Neural cell (in vitro differentiated cells): ENCODE measurements around the gene RRBP1. TPM values are rescaled to one million over a fixed set of nuclear protein-coding genes. Genes with fewer than 3 reads are reported as not detected.

Experiments used
- H2AFZ ChIP-seq: fragments of 200-600, 300-800 bp; sonication (generic), shearing (Covaris generic); 2 replicates; pipeline ENCODE4 v1.6.0; 2014; ENCODE audit warnings: low read depth, mild to moderate bottlenecking, antibody characterized with exemption, low read length, moderate library complexity
- H3F3A ChIP-seq: fragments of 200-600 bp; shearing (Covaris generic); 2 replicates; pipeline ENCODE4 v1.6.1; 2016; ENCODE audit warnings: mild to moderate bottlenecking, moderate library complexity, mixed read lengths, antibody characterized with exemption, low read length; ENCODE audit not compliant: insufficient read depth, poor library complexity, severe bottlenecking
- H3K27ac ChIP-seq: fragments of 200-600, 300-800 bp; sonication (generic), shearing (Covaris generic); 2 replicates; pipeline ENCODE4 v1.5.1; 2014; ENCODE audit warnings: mild to moderate bottlenecking, low read length, moderate library complexity
- H3K27me3 ChIP-seq: fragments of 300-800, 200-600 bp; sonication (generic), shearing (Covaris generic); 2 replicates; pipeline ENCODE4 v1.6.0; 2014; ENCODE audit warnings: mild to moderate bottlenecking, low read depth, low read length, moderate library complexity; ENCODE audit not compliant: insufficient read depth
- H3K36me3 ChIP-seq: fragments of 300-800, 200-600 bp; sonication (generic), shearing (Covaris generic); 2 replicates; pipeline ENCODE4 v1.5.1; 2014; ENCODE audit warnings: mild to moderate bottlenecking, antibody characterized with exemption, low read length, moderate library complexity; ENCODE audit not compliant: insufficient read depth
- H3K4me2 ChIP-seq: fragments of 300-800, 200-600 bp; sonication (generic), shearing (Covaris generic); 2 replicates; pipeline ENCODE4 v1.6.0; 2014; ENCODE audit warnings: mild to moderate bottlenecking, low read length
- H3K4me3 ChIP-seq: fragments of 300-800, 200-600 bp; sonication (generic), shearing (Covaris generic); 2 replicates; pipeline ENCODE4 v1.5.1; 2014; ENCODE audit warnings: mild to moderate bottlenecking, low read length, moderate library complexity
- H3K79me2 ChIP-seq: fragments of 200-600 bp; shearing (Covaris generic); replicated peaks from 2 replicates; pipeline ENCODE4 v1.6.0; 2014; ENCODE audit warnings: mild to moderate bottlenecking, low read length, moderate library complexity; ENCODE audit not compliant: insufficient read depth
- H3K9ac ChIP-seq: fragments of 300-800, 200-600 bp; sonication (generic), shearing (Covaris generic); 2 replicates; pipeline ENCODE4 v1.6.1; 2016; ENCODE audit warnings: mild to moderate bottlenecking, low read length, mixed read lengths
- H3K9me2 ChIP-seq: fragments of 200-600 bp; shearing (Covaris generic); 2 replicates; pipeline ENCODE4 v1.6.1; 2016; ENCODE audit warnings: mild to moderate bottlenecking, low read length, mixed read lengths; ENCODE audit not compliant: insufficient read depth
- H3K9me3 ChIP-seq: fragments of 200-600, 300-800 bp; sonication (generic), shearing (Covaris generic); 2 replicates; pipeline ENCODE4 v1.6.1; 2016; ENCODE audit warnings: mild to moderate bottlenecking, mixed run types, low read length, moderate library complexity, mixed read lengths
- H4K20me1 ChIP-seq: fragments of 200-600 bp; shearing (Covaris generic); 2 replicates; pipeline ENCODE4 v1.6.1; 2016; ENCODE audit warnings: mild to moderate bottlenecking, mixed run types; ENCODE audit not compliant: insufficient read depth
- CTCF ChIP-seq: fragments of 450-650 bp; IDR thresholded peaks from 2 replicates; pipeline ENCODE4 v1.5.1; 2014; ENCODE audit warnings: antibody characterized with exemption, mild to moderate bottlenecking, moderate library complexity; ENCODE audit not compliant: poor library complexity, severe bottlenecking
- EP300 ChIP-seq: fragments of 450-650 bp; conservative IDR thresholded peaks from 2 replicates; pipeline ENCODE4 v1.6.1; 2014; ENCODE audit warnings: antibody characterized with exemption, mild to moderate bottlenecking, moderate library complexity; ENCODE audit not compliant: poor library complexity, severe bottlenecking
- EZH2 ChIP-seq: fragments of 200-600, 300-800 bp; shearing (Covaris generic), sonication (generic); IDR thresholded peaks from 2 replicates; pipeline ENCODE4 v1.6.1; 2014; ENCODE audit warnings: antibody characterized with exemption, low read length, borderline replicate concordance, mild to moderate bottlenecking; ENCODE audit not compliant: insufficient read depth, poor library complexity, severe bottlenecking
- MXI1 ChIP-seq: fragments of 450-650 bp; conservative IDR thresholded peaks from 2 replicates; pipeline ENCODE4 v1.6.1; 2014; ENCODE audit warnings: antibody characterized with exemption, mild to moderate bottlenecking; ENCODE audit not compliant: poor library complexity, severe bottlenecking
- POLR2AphosphoS5 ChIP-seq: IDR thresholded peaks from 2 replicates; pipeline ENCODE4 v1.6.1; 2012
- RAD21 ChIP-seq: fragments of 450-650 bp; conservative IDR thresholded peaks from 2 replicates; pipeline ENCODE4 v1.6.1; 2014; ENCODE audit warnings: antibody characterized with exemption, mild to moderate bottlenecking, moderate library complexity
- SMC3 ChIP-seq: fragments of 450-650 bp; conservative IDR thresholded peaks from 2 replicates; pipeline ENCODE4 v1.6.1; 2014; ENCODE audit warnings: antibody characterized with exemption, mild to moderate bottlenecking, moderate library complexity; ENCODE audit not compliant: poor library complexity
- TAF1 ChIP-seq: IDR thresholded peaks from 2 replicates; pipeline ENCODE4 v1.6.1; 2012; ENCODE audit warnings: low read depth
- polyA plus RNA-seq: library from polyadenylated mRNA; depleted of rRNA; stranded (reverse); fragments of >200 nt; gene quantifications from 2 replicates; pipeline ENCODE4 v1.2.3, GENCODE V29; 2014
- TF ChIP-seq, protein P1 (sequence below): IDR thresholded peaks from 2 replicates; pipeline ENCODE4 v1.6.1; 2012; ENCODE audit warnings: borderline replicate concordance

The RRBP1 gene
- polyA plus RNA-seq, 1 donor from 2014 or later, result 2.2 TPM

GRCh38 chr20:17678886-17679285 is 3.2 kb downstream of the RRBP1 start:
- Histone ChIP-seq H3K9ac (no peak overlapping the region), H3K9me3 (no peaks in the 10 kb centered on the region), H3K4me3 (no peak overlapping the region), H3K27me3 (no peaks in the 10 kb centered on the region), H3K4me2 (no peak overlapping the region), H3K27ac (no peak overlapping the region), H4K20me1 (no peaks in the 10 kb centered on the region), H3K9me2 (no peaks in the 10 kb centered on the region), H3K79me2 (no peaks in the 10 kb centered on the region), H3K36me3 (no peaks in the 10 kb centered on the region), H2AFZ (no peak overlapping the region), H3F3A (no peaks in the 10 kb centered on the region)
- TF ChIP-seq, protein P1, sequence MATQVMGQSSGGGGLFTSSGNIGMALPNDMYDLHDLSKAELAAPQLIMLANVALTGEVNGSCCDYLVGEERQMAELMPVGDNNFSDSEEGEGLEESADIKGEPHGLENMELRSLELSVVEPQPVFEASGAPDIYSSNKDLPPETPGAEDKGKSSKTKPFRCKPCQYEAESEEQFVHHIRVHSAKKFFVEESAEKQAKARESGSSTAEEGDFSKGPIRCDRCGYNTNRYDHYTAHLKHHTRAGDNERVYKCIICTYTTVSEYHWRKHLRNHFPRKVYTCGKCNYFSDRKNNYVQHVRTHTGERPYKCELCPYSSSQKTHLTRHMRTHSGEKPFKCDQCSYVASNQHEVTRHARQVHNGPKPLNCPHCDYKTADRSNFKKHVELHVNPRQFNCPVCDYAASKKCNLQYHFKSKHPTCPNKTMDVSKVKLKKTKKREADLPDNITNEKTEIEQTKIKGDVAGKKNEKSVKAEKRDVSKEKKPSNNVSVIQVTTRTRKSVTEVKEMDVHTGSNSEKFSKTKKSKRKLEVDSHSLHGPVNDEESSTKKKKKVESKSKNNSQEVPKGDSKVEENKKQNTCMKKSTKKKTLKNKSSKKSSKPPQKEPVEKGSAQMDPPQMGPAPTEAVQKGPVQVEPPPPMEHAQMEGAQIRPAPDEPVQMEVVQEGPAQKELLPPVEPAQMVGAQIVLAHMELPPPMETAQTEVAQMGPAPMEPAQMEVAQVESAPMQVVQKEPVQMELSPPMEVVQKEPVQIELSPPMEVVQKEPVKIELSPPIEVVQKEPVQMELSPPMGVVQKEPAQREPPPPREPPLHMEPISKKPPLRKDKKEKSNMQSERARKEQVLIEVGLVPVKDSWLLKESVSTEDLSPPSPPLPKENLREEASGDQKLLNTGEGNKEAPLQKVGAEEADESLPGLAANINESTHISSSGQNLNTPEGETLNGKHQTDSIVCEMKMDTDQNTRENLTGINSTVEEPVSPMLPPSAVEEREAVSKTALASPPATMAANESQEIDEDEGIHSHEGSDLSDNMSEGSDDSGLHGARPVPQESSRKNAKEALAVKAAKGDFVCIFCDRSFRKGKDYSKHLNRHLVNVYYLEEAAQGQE, result no peak
- TF ChIP-seq EZH2 (no peak), CTCF (no peak), TAF1 (no peak), RAD21 (no peak), POLR2AphosphoS5 (no peak), SMC3 (no peak), EP300 (no peak), MXI1 (no peak)

- no peaks in the 10 kb centered on the region for H3K9me3 ChIP-seq
- H4K20me1 ChIP-seq, result no peaks in the 10 kb centered on the region
- H3K27ac ChIP-seq, result no peak overlapping the region
- H3K4me2 ChIP-seq, result no peak overlapping the region
- no peaks in the 10 kb centered on the region for H3K36me3 ChIP-seq
- TF ChIP-seq EP300 (no peak), RAD21 (no peak), MXI1 (no peak), CTCF (no peak), SMC3 (no peak), POLR2AphosphoS5 (no peak), EZH2 (no peak), TAF1 (no peak)
- TF ChIP-seq, protein P1, result no peak
- no peak overlapping the region for H2AFZ ChIP-seq
- H3K9ac ChIP-seq, result no peak overlapping the region
- no peak overlapping the region for H3K4me3 ChIP-seq
- no peaks in the 10 kb centered on the region for H3K9me2 ChIP-seq
- H3K27me3 ChIP-seq, result no peaks in the 10 kb centered on the region
- no peaks in the 10 kb centered on the region for H3K79me2 ChIP-seq
- no peaks in the 10 kb centered on the region for H3F3A ChIP-seq
Measured at GRCh38 chr20:17678295-17678694, 3.7 kb downstream of the RRBP1 start.
